NOMO-1 treated with DMSO at 0.1 percent for 48 hours (cell line): ENCODE results near the gene LMTK2.
A peak's percentile ranks its signal among the peaks of the same experiment; 100 is the strongest.

Source experiments
- DNase-seq: peaks from one replicate; lab custom pipeline; 2025; ENCODE audit not compliant: unreplicated experiment; lab: John Stamatoyannopoulos, UW

LMTK2 gene

GRCh38 chr7:98202367-98203195 lies 95.9 kb downstream of the LMTK2 start:
- DNase-seq: peak; percentile 99

DNA sequence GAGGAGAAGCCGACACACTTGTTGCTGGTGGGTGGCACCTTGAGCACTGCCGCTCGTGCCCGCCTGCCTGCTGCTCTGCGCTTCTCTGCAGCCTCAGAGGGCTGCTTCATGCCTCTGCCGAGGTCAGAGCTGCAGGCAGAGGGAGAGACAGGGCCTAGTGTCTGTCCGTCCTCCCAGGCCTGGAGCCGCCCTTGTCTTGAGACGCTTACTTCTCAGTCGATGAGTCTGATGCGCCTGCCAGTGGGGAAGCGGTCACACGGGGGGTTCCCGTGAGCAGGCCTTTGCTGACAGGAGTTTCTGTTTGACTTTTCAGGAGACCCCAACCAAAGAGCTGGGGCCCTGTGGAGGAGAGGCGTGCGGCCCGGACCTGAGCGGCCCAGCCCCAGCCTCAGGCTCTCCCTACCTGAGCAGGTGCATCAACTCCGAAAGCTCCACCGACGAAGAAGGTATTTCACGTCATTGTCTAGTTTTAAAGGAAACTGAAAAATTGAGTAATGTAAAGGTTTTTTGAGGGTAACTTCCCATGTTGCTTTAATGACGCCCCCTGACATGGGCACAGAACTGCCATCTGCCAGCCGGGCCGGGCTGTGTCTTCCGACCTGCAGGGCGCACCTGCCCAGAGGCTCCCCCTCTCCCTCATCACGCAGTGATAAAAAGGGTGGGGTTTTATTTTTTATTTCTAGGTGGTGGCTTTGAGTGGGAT lies 96.8 kb downstream of the LMTK2 start:
- no peak for DNase-seq

DNA sequence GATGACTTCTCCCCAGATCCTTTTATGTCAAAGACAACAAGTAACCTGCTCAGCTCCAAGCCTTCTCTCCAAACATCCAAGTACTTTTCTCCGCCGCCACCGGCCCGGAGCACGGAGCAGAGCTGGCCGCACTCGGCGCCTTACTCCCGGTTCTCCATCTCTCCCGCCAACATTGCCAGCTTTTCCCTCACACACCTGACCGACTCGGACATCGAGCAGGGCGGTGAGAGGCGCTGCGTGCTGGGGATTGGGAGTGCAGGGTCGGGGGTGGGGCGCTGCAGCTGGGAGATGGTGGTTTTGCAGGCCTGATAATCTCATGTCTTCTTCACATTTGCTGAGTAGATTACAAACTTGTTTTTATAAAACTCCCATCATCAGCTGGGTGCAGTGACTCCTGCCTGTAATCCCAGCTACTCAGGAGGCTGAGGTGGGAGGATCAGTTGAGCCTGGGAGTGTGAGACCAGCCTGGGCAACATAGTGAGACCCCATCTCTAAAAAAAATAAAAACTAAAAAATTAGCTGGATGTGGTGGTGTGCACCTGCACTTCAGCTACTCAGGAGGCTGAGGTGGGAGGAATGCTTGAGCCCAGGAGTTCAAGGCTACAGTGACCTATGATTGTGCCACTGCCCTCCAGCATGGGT lies 97.4 kb downstream of the LMTK2 start:
- no peak for DNase-seq

DNA sequence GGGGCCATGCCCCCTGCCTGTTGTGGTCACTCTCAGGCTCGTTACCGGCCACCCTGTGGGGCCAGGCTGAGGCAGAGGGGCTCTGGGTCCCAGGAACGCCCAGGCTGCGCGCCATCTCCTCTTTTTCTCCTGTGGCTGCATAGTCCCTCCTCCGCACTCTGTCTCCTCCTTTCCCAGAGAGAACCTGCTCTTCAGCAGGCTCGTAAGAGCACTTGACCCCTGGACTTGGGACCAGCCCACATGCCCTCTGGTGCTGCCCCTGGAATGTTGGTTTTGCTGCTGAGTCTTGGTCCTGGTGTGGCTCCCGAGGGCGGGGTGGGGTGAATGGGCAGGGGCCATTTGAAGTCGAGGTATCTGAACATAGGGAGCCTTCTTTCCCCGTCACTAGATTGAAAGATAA lies 98.0 kb downstream of the LMTK2 start:
- no peak for DNase-seq

DNA sequence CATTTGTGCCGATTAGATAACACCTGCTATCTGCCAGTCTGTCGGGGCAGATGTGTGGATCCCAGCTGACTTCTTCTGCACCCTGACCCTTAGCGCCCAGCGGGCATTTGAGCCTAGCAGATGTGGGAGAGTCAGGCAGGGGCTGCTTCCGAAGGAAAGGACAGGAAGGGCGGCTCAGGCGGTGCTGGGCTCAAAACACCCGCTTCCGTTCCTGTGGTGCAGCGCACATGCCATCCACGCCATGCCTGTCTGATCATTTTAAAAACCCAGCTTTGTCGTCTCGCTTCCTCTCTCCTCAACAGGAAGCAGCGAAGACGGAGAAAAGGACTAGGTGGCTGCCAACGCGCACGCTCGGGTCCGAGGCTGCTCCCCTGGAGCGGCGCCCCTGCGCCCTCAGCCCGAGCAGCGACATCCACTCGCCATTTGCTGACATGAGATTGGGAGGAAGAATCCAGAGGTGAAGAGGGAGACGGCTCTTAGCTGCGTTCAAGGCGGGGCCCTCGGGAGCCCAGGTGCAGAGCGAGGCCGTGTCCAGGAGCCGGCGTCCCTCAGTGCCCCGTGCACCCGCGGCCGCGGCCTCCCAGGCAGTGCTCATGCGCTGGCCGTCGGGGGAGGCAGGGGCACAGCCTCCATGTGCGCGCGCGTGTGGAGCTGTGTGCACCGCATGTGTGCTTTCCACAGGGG lies 98.6 kb downstream of the LMTK2 start:
- DNase-seq: no peak

- no peak for DNase-seq
Observed at GRCh38 chr7:98206451-98207330, 100.0 kb downstream of the LMTK2 start.

DNA sequence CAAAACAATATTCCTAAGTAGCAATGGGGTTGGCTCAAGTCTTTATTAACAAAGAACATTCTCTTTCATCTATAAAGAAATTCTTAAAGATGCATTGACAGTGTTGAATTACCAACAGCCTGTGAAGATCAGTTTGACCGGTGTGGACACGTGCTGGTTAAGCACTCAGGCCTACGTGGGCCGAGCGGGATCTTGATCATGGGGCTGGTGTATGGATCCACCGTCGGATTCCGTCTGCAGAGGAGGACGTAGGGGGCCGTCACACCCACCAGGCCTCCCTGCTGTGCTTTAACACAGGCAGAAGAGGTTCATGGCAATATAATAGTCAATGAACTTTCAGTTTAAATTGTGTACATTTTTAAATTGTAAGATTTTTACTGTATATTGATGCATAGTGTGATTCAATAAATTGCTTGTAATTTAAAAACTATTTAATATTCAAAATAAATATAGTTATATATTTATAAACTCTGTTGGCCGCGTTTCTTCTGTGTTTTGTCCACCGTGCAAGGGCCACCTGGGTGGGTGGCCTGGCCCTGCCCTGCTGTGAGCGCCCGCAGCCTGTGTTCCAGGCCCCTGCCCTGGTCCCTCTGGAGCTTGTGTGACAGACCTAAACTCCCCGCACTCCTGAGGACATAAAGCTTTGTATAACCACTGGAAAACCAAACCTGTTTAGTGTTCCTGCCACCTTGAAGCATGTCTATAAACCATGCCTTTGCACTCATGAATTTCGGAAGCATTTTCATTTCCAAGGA lies 102.7 kb downstream of the LMTK2 start:
- DNase-seq: no peak

- no peak for DNase-seq
Observed at GRCh38 chr7:98210513-98211220, 104.0 kb downstream of the LMTK2 start.

- DNase-seq: no peak
Observed at GRCh38 chr7:98211221-98211675, 104.6 kb downstream of the LMTK2 start, which contains the start of gene BHLHA15. Gene BHLHA15, plus strand, starts transcription at chr7:98211439. Its CDS starts 871 bp downstream, at chr7:98212310.

DNA sequence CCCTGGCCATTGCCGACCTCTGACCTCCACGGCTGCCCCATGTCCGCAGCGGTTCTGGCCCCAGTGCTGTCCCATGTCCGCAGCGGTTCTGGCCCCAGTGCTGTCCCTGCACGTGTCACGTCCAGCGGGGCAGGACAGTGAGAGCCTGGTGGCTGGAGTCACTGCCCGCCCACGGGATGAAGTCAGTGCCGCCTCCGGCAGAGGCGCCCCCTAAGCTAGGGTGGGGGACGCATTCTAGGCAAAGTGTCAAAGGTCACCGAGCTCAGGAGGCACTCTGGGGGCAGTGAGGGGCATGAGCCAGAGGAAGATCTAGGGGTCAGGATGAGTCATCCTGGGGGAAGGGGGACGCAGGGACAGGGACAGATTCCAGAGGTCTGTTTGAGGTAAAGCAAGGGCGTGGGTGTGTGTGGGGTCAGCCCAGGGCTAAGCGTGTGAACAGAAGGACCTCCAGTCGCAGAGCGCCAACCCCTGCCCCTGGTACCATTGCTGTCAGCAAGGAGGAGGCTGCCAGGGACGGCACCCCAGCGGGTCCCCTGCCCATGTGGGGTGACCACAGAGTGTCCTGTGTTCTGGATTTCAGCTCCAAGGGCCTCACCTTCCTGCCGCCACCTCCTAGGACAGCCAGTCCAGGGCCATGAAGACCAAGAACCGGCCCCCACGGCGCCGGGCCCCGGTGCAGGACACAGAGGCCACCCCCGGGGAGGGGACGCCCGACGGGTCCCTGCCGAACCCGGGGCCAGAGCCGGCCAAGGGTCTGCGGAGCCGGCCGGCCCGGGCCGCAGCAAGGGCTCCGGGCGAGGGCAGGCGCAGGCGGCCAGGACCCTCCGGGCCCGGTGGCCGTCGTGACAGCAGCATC lies 105.2 kb downstream of the LMTK2 start:
- no peak for DNase-seq

DNA sequence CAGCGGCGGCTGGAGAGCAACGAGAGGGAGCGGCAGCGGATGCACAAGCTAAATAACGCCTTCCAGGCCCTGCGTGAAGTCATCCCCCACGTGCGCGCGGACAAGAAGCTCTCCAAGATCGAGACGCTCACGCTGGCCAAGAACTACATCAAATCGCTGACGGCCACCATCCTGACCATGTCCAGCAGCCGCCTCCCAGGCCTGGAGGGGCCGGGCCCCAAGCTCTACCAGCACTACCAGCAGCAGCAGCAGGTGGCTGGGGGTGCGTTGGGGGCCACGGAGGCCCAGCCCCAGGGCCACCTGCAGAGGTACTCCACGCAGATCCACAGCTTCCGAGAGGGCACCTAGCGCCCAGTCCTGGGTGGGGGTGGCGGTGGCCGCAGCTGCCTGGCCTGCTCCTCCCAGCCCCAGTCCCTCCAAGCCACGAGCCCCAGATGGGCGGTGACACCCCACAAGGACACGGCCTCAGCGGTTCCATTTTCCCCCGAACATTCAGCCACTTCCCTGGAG lies 105.9 kb downstream of the LMTK2 start:
- DNase-seq: no peak

DNA sequence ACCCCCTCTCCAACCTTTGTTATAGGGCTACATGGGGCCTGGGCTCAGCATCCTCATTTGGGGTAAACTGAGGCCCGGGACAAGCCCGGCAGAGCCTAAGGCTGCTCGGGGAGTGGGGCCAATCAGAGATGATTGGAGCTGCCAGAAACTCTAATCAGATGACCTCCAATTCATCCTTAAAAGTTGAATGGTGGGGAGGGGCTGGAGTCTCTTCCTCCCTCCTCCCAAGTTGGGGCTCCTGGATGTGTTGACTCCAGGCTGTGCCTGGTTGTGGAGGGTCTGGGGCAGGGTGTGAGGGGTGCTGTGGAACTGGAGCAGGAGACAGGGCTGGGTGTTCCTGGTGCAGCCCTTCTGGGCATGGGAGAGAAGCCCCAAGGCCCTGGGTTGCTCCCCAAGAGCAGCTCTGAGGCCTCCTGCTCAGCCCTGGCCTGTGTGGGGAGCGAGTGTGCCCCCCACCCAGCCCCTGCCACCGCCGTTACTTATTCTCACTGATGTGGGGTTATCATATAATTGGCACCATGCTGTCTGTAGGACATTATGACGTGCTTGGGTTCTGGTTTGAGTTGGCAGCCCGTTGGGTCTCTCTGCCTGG lies 106.7 kb downstream of the LMTK2 start:
- DNase-seq: no peak

DNA sequence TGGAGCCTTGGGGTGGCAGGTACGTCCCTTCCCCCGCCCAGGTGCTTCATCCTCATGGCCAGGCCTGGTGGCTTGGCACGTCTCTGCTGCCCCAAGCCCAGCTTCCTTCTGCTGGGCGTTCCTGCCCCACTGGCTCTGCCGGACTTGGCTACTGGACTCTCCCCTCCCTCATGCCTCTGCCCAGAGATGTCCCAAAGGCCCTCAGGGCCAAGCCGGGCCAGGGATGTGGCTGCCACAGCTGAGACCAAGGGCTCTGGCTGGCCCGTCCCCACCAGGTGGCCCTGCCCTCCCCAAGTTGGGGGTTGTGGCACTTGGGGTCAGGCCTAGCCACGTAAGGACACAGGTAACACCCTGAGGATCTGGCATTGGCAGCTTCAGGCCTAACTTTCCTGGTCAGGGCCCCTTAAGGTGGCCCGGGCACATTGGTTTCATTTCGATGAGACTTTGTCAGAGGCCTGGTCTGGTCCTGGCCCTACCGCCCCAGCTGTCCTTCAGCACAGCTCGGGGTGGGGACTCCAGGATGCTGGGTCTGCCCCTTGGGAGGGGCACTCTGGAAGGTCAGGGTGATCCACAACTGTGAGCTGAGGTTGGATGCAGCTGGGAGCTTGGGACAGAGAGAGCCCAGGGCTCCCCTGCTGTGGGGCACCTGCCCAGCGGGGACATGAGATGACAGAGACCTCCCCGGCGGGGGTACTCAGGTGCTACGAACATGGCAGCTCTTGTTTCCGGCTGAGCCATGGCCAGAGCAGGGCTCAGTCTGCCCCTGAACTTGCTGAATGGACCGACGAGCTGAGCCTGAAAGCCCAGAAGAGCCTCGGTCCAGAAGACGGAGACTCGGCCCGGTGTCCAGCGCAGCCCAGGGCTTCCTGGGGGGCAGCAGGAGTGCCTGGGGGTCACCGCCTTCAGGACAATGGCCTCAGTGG lies 107.5 kb downstream of the LMTK2 start:
- DNase-seq: no peak

- DNase-seq: no peak
Observed at GRCh38 chr7:98214811-98215321, 108.2 kb downstream of the LMTK2 start.

- no peak for DNase-seq
Observed at GRCh38 chr7:98215561-98216495, 109.2 kb downstream of the LMTK2 start.
